ENCODE measurements around the gene GNAO1. TPM values are rescaled to one million over a fixed set of nuclear protein-coding genes. Genes with fewer than 3 reads are reported as not detected.

The GNAO1 gene
- total and polyA plus RNA-seq, 9 of the 15 experiments (the other 6 are each of a cell fraction or from before 2014, with no cell fraction given), result 0.07 to 0.42 (median 0.08) TPM; not detected in 5

GRCh38 chr16:56328276-56329022, 137.2 kb downstream of the GNAO1 start:
- no peak for DNase-seq (ENCODE audit: extremely low read depth in 1 of 4, low spot score in 3 of 4)
- ChIA-PET CTCF (ENCODE audit: low intra/inter-chr PET ratio) (no interaction called here), POLR2A (interaction anchor here (0.6 kb wide), 1 partner anchor 239 kb away, joined by 3 read pairs; no protein-coding TSS in a partner anchor)
- Histone ChIP-seq H3K9me3 (replicated peaks; ENCODE audit: control insufficient read depth, insufficient read depth, low read depth, low read length) (no peaks in the 10 kb centered on the region), H3K4me2 (ENCODE audit: insufficient read depth, low read length) (no peak overlapping the region), H4K20me1 (replicated peaks; ENCODE audit: control insufficient read depth, insufficient read depth, low read length) (no peaks in the 10 kb centered on the region; the same call in 1 of the 2 replicates), H3K9ac (ENCODE audit: insufficient read depth in 1 of 2, low read depth in 2 of 2, low read length in 2 of 2) (no peak overlapping the region; a peak in 1 of 4 replicates), H3K27ac (ENCODE audit: extremely low read depth, low read depth, low read length) (no peak overlapping the region), H3K36me3 (ENCODE audit: control insufficient read depth, insufficient read depth, low read length) (no peaks in the 10 kb centered on the region), H3K27me3 (ENCODE audit: control insufficient read depth in 2 of 2, insufficient read depth in 2 of 2, low read length in 2 of 2) (peaks cover 28 to 75% of the 10 kb centered on the region in 2 experiments; a peak in 3 of 5 replicates), H3K9me1 (ENCODE audit: control insufficient read depth, insufficient read depth, low read length) (no peaks in the 10 kb centered on the region), H2AFZ (ENCODE audit: low read depth, low read length) (no peak overlapping the region), H3K4me3 (no peak overlapping the region), H3K79me2 (ENCODE audit: control insufficient read depth, insufficient read depth, low read length) (no peaks in the 10 kb centered on the region), H3K4me1 (replicated peaks in 1 of 2; ENCODE audit: control insufficient read depth in 2 of 2, insufficient read depth in 2 of 2, low read length in 2 of 2) (peaks cover 0 to 14% of the 10 kb centered on the region in 2 experiments; a peak in 1 of 5 replicates)
- TF ChIP-seq WHSC1 (IDR thresholded peaks at IDR 0.05; ENCODE audit: low read length) (no peak), ZNF384 (IDR thresholded peaks at IDR 0.05; ENCODE audit: low read depth, low read length) (no peak)
- FAIRE-seq, result no peak
- in situ Hi-C loops (cut with MboI), result loop anchor here (10.0 kb wide), 1 partner anchor 864 kb away; no protein-coding TSS in a partner anchor
- BruUV-seq (replicated peaks), result no TSS peak
- no peak for ATAC-seq
- intact Hi-C loops (cut with micrococcal nuclease), result no loop called here
- 8% methylated on average over 21 of the region's 22 CpGs for whole genome bisulfite sequencing (ENCODE audit: insufficient coverage, low coverage, missing lambda C conversion rate)

DNA sequence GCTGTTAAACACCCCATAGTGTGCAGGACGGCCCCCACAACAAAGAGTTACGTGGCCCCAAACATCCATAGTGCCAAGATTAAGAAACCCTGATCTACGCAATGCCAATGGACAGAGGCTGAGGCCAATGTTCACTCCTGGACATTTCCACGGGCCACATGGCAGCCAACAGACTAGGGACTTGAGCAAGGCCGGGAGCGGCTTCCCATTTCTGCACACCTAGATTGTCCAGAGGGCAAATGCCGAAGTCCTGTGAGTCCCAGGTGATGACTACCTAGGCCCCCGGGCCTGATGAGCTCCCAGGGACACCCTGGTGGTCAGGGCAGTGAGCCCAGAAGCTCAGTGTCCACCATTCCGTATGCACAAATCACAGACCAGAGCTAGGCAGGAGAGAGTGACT, 138.6 kb downstream of the GNAO1 start:
- Histone ChIP-seq H3K79me2 (ENCODE audit: control insufficient read depth, insufficient read depth, low read length) (no peaks in the 10 kb centered on the region), H3K4me3 (no peak overlapping the region), H3K36me3 (ENCODE audit: control insufficient read depth, insufficient read depth, low read length) (no peaks in the 10 kb centered on the region), H3K9ac (ENCODE audit: insufficient read depth in 1 of 2, low read depth in 2 of 2, low read length in 2 of 2) (no peak overlapping the region), H2AFZ (ENCODE audit: low read depth, low read length) (no peak overlapping the region), H3K4me1 (replicated peaks in 1 of 2; ENCODE audit: control insufficient read depth in 2 of 2, insufficient read depth in 2 of 2, low read length in 2 of 2) (peaks cover 0 to 17% of the 10 kb centered on the region in 2 experiments; a peak in 1 of 5 replicates), H3K9me1 (ENCODE audit: control insufficient read depth, insufficient read depth, low read length) (no peaks in the 10 kb centered on the region), H4K20me1 (replicated peaks; ENCODE audit: control insufficient read depth, insufficient read depth, low read length) (no peaks in the 10 kb centered on the region; the same call in 1 of the 2 replicates), H3K4me2 (ENCODE audit: insufficient read depth, low read length) (no peak overlapping the region), H3K9me3 (replicated peaks; ENCODE audit: control insufficient read depth, insufficient read depth, low read depth, low read length) (no peaks in the 10 kb centered on the region), H3K27me3 (ENCODE audit: control insufficient read depth in 2 of 2, insufficient read depth in 2 of 2, low read length in 2 of 2) (peaks cover 28 to 66% of the 10 kb centered on the region in 2 experiments; a peak in 3 of 5 replicates), H3K27ac (ENCODE audit: extremely low read depth, low read depth, low read length) (no peak overlapping the region)
- BruUV-seq (replicated peaks), result no TSS peak
- WGBS (ENCODE audit: insufficient coverage, low coverage, missing lambda C conversion rate), result 1% methylated on average over 9 of the region's 9 CpGs
- no peak for FAIRE-seq
- no peak for DNase-seq (ENCODE audit: extremely low read depth in 1 of 4, low spot score in 3 of 4)
- ChIA-PET POLR2A (interaction anchor here (0.6 kb wide), 1 partner anchor 107 kb away, joined by 3 read pairs; no protein-coding TSS in a partner anchor), CTCF (ENCODE audit: low intra/inter-chr PET ratio) (no interaction called here)
- ATAC-seq, result no peak
- in situ Hi-C loops (cut with MboI) (loop anchor here (10.0 kb wide), 1 partner anchor 865 kb away; no protein-coding TSS in a partner anchor), intact Hi-C loops (cut with micrococcal nuclease) (loop anchor here (5.0 kb wide), 3 partner anchors 97 to 227 kb away; partner anchors contain the start of gene AMFR)
- TF ChIP-seq ZNF57 (CRISPR knock-in tag; IDR thresholded peaks at IDR 0.05), result no peak
- TF ChIP-seq MAFG (tag; conservative IDR thresholded peaks at IDR 0.05), result no peak
- no peak for TF ChIP-seq FOS (IDR thresholded peaks at IDR 0.05; ENCODE audit: extremely low read depth, insufficient read length)
